HepG2 (cell line): ENCODE data around the gene TBX3. TPM values are rescaled to one million over a fixed set of nuclear protein-coding genes. Genes with fewer than 3 reads are reported as not detected.
A peak's percentile ranks its signal among the peaks of the same experiment; 100 is the strongest.

Source experiments
- ATF7-NPFF ChIP-seq: sonication (generic); formaldehyde crosslinking; IDR thresholded peaks from 2 replicates; pipeline ENCODE4 v1.8.1; 2023; ENCODE audit warnings: mild to moderate bottlenecking, low read depth, missing genetic modification reagents, moderate library complexity
- CAMTA2 ChIP-seq: sonication (generic); formaldehyde crosslinking; IDR thresholded peaks from 2 replicates; pipeline ENCODE4 v1.4.0; 2020; ENCODE audit warnings: mild to moderate bottlenecking, missing genetic modification reagents, borderline replicate concordance
- HMG20A ChIP-seq: IDR thresholded peaks from 2 replicates; pipeline ENCODE4 v1.6.1; 2016; ENCODE audit warnings: borderline replicate concordance
- MED8 ChIP-seq: sonication (generic); formaldehyde crosslinking; IDR thresholded peaks from 2 replicates; pipeline ENCODE4 v1.8.1; 2023; ENCODE audit warnings: mild to moderate bottlenecking, missing genetic modification reagents; ENCODE audit not compliant: insufficient replicate concordance
- MEIS1 ChIP-seq: sonication (generic); formaldehyde crosslinking; IDR thresholded peaks from 2 replicates; pipeline ENCODE4 v1.9.0; 2021; ENCODE audit warnings: mild to moderate bottlenecking, missing genetic modification reagents, moderate library complexity, borderline replicate concordance
- NFYB ChIP-seq: sonication (generic); formaldehyde crosslinking; IDR thresholded peaks from 2 replicates; pipeline ENCODE4 v1.4.0; 2020; ENCODE audit warnings: missing genetic modification reagents
- PAX8 ChIP-seq: sonication (generic); formaldehyde crosslinking; IDR thresholded peaks from 2 replicates; pipeline ENCODE4 v1.8.0; 2022; ENCODE audit warnings: mild to moderate bottlenecking, missing genetic modification reagents, borderline replicate concordance
- PCBP1 ChIP-seq: fragments of 200-400 bp; formaldehyde crosslinking; IDR thresholded peaks from 2 replicates; pipeline ENCODE4 v1.6.1; 2017; ENCODE audit warnings: mild to moderate bottlenecking, low read depth, low read length, borderline replicate concordance
- PHF20 ChIP-seq: sonication (generic); formaldehyde crosslinking; IDR thresholded peaks from 2 replicates; pipeline ENCODE4 v1.5.0; 2020; ENCODE audit warnings: mild to moderate bottlenecking, missing genetic modification reagents
- POLR2AphosphoS5 ChIP-seq: IDR thresholded peaks from 2 replicates; pipeline ENCODE4 v1.6.1; 2012; ENCODE audit warnings: low read depth, low read length
- SMARCC2 ChIP-seq: fragments of 450-650 bp; IDR thresholded peaks from 2 replicates; pipeline ENCODE4 v1.6.1; 2017; ENCODE audit warnings: antibody characterized with exemption, mild to moderate bottlenecking
- ZFYVE20 ChIP-seq: sonication (generic); formaldehyde crosslinking; IDR thresholded peaks from 2 replicates; pipeline ENCODE4 v1.8.0; 2023; ENCODE audit warnings: low read depth, mild to moderate bottlenecking, moderate library complexity, missing genetic modification reagents, borderline replicate concordance
- ZNF7 ChIP-seq: IDR thresholded peaks from 2 replicates; pipeline ENCODE4 v1.6.1; 2016; ENCODE audit warnings: missing biosample characterization, missing genetic modification reagents
- polyA plus RNA-seq, 8 experiments: library from polyadenylated mRNA; depleted of rRNA in 3 of 8; stranded (reverse) in 7 of 8; unstranded in 1 of 8; fragments of >200 nt; fragmentation: Illumina TruSeq in 4 of 8; extraction: Trizol in 4 of 8; gene quantifications; 2 replicates each; pipeline versions ENCODE4 v1.2.1 to v1.2.3, GENCODE V29; 2011 to 2016; ENCODE audit warnings: low read depth in 4 of 8, missing spikeins in 1 of 8, mixed read lengths in 1 of 8; ENCODE audit not compliant: insufficient read depth in 1 of 8
- total RNA-seq, 5 experiments: library from RNA; depleted of rRNA; stranded (reverse); fragments of >200 nt; fragmentation: Illumina TruSeq; extraction: Trizol; gene quantifications; 2 replicates each; pipeline ENCODE4 v1.2.3, GENCODE V29; 2016; ENCODE audit warnings: low read depth in 1 of 5
- TF ChIP-seq, protein P1 (sequence below): IDR thresholded peaks from 2 replicates; pipeline ENCODE4 v1.6.1; 2016; ENCODE audit warnings: mild to moderate bottlenecking, missing biosample characterization, missing genetic modification reagents
- TF ChIP-seq, protein P2 (sequence below): sonication (generic); formaldehyde crosslinking; IDR thresholded peaks from 2 replicates; pipeline ENCODE4 v1.4.0; 2020; ENCODE audit warnings: mild to moderate bottlenecking, low read depth, missing genetic modification reagents
- TF ChIP-seq, protein P3 (sequence below): sonication (generic); formaldehyde crosslinking; IDR thresholded peaks from 2 replicates; pipeline ENCODE4 v1.5.1; 2020; ENCODE audit warnings: mild to moderate bottlenecking, missing genetic modification reagents, moderate library complexity
- TF ChIP-seq, protein P4 (sequence below): sonication (generic); formaldehyde crosslinking; IDR thresholded peaks from 2 replicates; pipeline ENCODE4 v1.8.0; 2022; ENCODE audit warnings: mild to moderate bottlenecking, missing genetic modification reagents, moderate library complexity
- TF ChIP-seq, protein P5 (sequence below): sonication (generic); formaldehyde crosslinking; IDR thresholded peaks from 2 replicates; pipeline ENCODE4 v1.8.0; 2022; ENCODE audit warnings: missing genetic modification reagents, low read depth, mild to moderate bottlenecking, borderline replicate concordance
- TF ChIP-seq, protein P6 (sequence below): sonication (generic); formaldehyde crosslinking; IDR thresholded peaks from 2 replicates; pipeline ENCODE4 v1.4.0; 2020; ENCODE audit warnings: mild to moderate bottlenecking, low read depth, missing genetic modification reagents

TBX3 gene
- total and polyA plus RNA-seq, 2 of the 13 experiments (the other 11 are each of a cell fraction or from before 2014, with no cell fraction given) = 27.1 to 42.4 TPM

DNA sequence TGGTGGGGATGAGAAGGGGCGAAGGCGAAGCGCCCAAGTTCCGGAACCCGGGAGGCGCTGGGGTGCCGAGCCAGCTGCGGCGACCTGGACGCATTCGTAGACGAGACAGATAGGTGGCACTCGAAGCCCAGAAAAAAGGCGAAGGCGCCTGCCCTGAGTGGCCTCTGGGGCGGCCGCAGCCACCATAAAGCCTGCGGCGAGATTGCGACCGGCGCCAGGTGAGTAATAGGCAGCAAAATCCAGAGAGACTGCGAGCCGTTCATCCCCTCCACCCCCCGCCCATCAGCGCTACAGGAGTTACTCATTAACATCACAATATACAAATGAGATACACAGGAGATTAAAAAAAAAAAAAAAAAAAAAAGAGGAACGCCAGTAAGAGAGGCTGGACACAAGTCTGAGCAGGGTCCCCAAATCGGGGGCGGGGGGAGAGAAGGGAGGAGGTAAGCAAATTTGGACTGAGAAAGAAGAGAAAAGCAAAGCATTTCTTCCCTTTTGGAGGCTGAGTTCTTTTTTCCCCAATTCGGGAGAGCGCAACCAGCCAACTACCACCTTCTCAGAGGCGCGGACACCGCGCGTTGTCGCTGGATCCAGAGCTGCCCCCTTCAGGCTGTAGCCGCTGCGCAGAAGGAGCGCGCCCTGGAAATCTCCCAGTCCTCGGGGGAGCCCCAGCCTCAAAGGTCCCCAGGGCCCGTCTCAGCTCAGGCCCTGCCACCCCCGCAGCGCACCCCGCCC lies 15.7 kb downstream of the TBX3 start (continued):
- no peak for TF ChIP-seq ATF7-NPFF (CRISPR knock-in tag)
- no peak for TF ChIP-seq MED8 (CRISPR knock-in tag)
- no peak for TF ChIP-seq SMARCC2
- peak; percentile 1; the same call in 1 of the 2 replicates for TF ChIP-seq HMG20A (CRISPR knock-in tag)
- no peak for TF ChIP-seq ZFYVE20 (CRISPR knock-in tag)
- TF ChIP-seq, protein P1, sequence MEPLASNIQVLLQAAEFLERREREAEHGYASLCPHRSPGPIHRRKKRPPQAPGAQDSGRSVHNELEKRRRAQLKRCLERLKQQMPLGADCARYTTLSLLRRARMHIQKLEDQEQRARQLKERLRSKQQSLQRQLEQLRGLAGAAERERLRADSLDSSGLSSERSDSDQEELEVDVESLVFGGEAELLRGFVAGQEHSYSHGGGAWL (CRISPR knock-in tag) = peak; percentile 22; the same call in 1 of the 2 replicates
- no peak for TF ChIP-seq PAX8 (CRISPR knock-in tag)
- TF ChIP-seq PCBP1 = peak; percentile 92; the same call in 1 of the 2 replicates
- no peak for TF ChIP-seq CAMTA2 (CRISPR knock-in tag)
- TF ChIP-seq PHF20 (CRISPR knock-in tag) = no peak; the same call in 1 of the 2 replicates
- TF ChIP-seq MEIS1 (CRISPR knock-in tag) = no peak
- peak; percentile 37 for TF ChIP-seq POLR2AphosphoS5
- TF ChIP-seq, protein P2, sequence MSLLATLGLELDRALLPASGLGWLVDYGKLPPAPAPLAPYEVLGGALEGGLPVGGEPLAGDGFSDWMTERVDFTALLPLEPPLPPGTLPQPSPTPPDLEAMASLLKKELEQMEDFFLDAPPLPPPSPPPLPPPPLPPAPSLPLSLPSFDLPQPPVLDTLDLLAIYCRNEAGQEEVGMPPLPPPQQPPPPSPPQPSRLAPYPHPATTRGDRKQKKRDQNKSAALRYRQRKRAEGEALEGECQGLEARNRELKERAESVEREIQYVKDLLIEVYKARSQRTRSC (CRISPR knock-in tag) = no peak
- no peak for TF ChIP-seq NFYB (CRISPR knock-in tag)
- TF ChIP-seq, protein P3, sequence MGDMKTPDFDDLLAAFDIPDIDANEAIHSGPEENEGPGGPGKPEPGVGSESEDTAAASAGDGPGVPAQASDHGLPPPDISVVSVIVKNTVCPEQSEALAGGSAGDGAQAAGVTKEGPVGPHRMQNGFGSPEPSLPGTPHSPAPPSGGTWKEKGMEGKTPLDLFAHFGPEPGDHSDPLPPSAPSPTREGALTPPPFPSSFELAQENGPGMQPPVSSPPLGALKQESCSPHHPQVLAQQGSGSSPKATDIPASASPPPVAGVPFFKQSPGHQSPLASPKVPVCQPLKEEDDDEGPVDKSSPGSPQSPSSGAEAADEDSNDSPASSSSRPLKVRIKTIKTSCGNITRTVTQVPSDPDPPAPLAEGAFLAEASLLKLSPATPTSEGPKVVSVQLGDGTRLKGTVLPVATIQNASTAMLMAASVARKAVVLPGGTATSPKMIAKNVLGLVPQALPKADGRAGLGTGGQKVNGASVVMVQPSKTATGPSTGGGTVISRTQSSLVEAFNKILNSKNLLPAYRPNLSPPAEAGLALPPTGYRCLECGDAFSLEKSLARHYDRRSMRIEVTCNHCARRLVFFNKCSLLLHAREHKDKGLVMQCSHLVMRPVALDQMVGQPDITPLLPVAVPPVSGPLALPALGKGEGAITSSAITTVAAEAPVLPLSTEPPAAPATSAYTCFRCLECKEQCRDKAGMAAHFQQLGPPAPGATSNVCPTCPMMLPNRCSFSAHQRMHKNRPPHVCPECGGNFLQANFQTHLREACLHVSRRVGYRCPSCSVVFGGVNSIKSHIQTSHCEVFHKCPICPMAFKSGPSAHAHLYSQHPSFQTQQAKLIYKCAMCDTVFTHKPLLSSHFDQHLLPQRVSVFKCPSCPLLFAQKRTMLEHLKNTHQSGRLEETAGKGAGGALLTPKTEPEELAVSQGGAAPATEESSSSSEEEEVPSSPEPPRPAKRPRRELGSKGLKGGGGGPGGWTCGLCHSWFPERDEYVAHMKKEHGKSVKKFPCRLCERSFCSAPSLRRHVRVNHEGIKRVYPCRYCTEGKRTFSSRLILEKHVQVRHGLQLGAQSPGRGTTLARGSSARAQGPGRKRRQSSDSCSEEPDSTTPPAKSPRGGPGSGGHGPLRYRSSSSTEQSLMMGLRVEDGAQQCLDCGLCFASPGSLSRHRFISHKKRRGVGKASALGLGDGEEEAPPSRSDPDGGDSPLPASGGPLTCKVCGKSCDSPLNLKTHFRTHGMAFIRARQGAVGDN (CRISPR knock-in tag) = no peak; the same call in 1 of the 2 replicates
- TF ChIP-seq ZNF7 (CRISPR knock-in tag) = no peak
- TF ChIP-seq, protein P4, sequence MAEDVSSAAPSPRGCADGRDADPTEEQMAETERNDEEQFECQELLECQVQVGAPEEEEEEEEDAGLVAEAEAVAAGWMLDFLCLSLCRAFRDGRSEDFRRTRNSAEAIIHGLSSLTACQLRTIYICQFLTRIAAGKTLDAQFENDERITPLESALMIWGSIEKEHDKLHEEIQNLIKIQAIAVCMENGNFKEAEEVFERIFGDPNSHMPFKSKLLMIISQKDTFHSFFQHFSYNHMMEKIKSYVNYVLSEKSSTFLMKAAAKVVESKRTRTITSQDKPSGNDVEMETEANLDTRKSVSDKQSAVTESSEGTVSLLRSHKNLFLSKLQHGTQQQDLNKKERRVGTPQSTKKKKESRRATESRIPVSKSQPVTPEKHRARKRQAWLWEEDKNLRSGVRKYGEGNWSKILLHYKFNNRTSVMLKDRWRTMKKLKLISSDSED (CRISPR knock-in tag) = no peak
- TF ChIP-seq, protein P5, sequence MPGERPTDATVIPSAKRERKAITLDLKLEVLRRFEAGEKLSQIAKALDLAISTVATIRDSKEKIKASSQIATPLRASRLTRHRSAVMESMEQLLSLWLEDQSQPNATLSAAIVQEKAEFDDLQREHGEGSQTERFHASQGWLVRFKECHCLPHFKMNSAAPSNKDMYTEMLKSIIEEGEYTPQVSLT (CRISPR knock-in tag) = no peak
- TF ChIP-seq, protein P6, sequence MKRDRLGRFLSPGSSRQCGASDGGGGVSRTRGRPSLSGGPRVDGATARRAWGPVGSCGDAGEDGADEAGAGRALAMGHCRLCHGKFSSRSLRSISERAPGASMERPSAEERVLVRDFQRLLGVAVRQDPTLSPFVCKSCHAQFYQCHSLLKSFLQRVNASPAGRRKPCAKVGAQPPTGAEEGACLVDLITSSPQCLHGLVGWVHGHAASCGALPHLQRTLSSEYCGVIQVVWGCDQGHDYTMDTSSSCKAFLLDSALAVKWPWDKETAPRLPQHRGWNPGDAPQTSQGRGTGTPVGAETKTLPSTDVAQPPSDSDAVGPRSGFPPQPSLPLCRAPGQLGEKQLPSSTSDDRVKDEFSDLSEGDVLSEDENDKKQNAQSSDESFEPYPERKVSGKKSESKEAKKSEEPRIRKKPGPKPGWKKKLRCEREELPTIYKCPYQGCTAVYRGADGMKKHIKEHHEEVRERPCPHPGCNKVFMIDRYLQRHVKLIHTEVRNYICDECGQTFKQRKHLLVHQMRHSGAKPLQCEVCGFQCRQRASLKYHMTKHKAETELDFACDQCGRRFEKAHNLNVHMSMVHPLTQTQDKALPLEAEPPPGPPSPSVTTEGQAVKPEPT (CRISPR knock-in tag) = no peak
